HG03139 (cell line): Measurements from ENCODE around the gene JAG2.

Experiments used
- ATAC-seq: cut with Tn5 transposase; IDR thresholded peaks from one replicate; pipeline ENCODE4 v1.9.1; 2021; ENCODE audit not compliant: unreplicated experiment

The JAG2 gene

DNA sequence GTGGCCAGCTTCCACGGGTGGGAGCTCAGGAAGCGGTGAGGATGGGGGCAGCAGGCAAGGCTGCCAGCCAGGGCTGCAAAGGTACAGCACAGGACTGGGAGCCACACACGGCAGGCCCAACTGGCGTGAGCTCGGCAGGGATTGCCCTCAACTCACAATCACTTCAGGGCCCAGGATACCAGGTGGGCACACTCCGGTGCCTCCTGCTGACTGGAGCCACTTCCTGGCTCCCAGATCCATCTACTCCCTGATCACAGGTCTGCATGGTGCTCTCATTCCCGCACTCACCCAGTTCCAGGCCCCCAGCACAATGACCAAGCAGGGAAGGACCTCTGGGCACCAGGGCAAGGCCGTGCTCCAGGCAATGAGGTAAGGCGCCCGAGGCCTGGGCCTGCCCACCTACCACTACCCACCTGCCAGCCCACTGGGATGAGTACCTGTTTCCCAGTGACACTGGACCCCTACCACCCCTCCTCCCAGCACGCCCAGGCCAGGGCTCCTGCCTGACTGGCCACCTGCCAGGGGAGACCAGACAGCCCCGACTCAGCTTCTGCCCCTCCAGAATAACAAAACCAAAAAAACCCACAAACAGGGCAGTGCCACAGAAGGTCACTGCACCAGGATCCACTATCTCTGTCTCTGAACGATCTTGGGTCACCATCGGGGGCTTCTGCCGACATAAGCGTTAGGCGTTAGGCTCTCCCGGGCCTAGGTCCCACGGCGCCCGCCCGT is 1.8 kb downstream of the JAG2 start:
- no peak for ATAC-seq

DNA sequence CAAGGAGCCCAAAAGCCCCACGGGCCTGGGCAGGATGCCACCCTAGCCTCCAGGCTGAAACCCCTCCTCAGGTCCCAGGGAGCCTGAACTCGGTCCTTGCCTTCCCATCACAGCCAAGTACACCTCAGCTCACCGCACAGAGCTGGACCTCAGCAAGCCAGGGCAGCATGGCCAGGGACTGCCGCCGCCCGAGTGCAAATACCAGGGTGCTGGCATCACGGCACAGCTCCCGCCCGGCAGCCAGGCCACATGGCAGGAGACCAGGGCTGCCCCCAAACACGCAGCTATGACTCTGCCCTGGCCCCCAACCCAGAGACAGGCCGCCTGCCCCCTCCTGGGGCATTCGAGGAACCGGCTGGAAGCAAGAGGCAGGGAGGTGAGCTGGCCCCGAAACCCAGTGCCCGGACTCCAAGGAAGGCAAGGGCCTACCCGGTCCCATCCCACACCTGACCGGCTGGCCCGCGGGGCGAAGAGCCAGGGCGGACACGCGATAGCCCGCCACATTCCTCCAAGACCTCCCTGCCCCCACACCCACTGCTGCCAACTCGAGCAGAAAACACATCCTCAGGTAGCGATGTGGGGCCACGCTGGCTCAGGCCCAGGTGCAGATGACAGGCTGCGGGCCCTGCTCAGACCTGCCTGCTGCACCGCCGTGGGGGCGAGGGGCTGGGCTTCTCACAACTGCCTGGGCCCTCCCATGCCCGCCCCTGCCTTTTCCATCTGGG is 2.7 kb downstream of the JAG2 start:
- no peak for ATAC-seq

- no peak for ATAC-seq
Observed at GRCh38 chr14:105165134-105165704, 3.4 kb downstream of the JAG2 start.

GRCh38 chr14:105163040-105163742 is 5.4 kb downstream of the JAG2 start:
- ATAC-seq: no peak

GRCh38 chr14:105162669-105162979 is 6.0 kb downstream of the JAG2 start:
- ATAC-seq: no peak

DNA sequence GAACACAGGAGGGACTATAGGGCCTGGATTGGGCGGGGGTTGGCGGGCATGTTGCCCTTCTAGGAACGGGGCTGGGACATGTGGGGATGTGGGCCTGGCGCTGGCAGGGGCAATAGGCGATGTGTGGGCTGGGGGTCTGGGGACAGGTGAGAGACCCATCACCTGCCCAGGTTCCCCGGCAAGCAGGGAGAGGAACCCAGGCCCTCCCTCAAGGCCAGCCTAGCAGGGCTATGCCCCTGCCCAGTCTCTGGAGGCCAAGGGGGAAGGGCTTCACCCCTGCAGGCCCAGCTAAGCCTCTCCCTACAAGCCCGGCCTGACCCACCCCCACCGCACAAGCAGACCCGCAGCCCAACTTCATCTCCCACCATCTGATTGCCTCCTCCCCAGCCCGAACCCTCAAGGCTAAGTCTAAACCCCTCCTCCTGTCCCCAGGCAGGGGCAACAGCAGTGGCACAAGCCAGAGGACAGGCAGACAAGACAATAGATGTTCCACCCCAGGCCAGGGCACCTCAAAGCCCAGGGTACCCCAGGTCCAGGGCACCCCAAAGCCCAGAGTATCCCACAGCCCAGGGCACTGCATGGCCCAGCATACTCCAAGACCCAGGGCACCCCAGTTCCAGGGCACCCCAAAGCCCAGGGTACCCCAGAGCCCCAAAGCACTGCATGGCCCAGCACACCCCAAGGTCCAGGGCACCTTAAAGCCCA is 6.5 kb downstream of the JAG2 start:
- peak; percentile 73 for ATAC-seq

DNA sequence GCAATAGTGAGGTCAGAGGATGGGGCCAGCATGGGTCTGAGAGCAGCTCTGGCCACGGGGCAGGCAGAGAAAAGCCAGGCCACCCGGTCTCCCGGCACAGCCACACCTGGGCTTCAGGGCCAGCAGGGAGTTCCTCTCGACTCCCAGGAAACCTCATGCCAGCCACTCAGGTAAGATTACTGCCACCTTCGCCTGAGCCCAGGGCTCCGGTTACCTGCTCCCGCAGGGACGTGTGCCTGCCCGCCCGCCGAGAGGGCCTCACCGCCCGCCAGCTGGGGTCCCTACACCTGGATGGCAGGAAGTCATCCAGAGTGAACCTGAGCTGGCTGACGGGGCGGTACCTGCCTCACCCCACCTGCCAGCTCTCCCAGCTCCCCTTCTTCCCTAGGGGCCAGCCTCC is 7.3 kb downstream of the JAG2 start:
- no peak for ATAC-seq

DNA sequence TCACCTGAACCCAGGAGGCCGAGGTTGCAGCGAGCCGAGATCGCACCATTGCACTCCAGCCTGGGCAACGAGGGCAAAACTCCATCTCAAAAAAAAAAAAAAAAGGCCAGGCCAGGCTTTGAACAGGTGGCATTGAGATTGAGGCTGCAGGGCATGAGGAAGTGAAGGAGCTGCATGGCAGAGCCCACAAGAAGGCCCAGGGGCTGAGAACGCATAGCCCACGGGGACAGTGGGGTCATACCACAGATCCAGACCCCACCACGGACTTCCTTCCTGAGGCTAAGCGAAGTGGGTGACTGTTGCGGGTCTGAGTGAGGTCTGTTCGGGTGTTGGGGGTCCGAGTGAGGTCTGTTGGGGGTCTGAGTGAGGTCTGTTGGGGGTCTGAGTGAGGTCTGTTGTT is 7.8 kb downstream of the JAG2 start:
- ATAC-seq: no peak

- ATAC-seq: no peak
Observed at GRCh38 chr14:105159344-105159743, 9.2 kb downstream of the JAG2 start.

DNA sequence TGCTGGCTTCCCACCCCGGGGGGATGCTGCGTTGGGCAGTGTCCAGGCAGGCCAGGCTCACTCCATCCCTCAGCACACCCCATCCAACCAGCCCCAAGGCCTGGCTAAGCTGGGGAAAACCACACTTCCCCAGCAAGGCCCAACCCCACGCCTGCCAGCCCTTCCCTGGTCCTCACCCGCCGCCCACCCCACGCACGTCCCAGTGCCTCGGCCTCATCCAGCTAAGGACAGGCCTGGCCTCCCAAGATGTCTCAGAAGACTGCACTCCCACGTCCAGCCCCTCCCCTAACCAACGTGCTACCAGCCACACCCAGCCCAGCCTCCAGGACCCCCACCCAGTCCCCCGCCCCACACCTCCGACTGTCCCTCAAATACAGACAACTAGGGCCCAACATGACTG is 9.8 kb downstream of the JAG2 start:
- no peak for ATAC-seq

DNA sequence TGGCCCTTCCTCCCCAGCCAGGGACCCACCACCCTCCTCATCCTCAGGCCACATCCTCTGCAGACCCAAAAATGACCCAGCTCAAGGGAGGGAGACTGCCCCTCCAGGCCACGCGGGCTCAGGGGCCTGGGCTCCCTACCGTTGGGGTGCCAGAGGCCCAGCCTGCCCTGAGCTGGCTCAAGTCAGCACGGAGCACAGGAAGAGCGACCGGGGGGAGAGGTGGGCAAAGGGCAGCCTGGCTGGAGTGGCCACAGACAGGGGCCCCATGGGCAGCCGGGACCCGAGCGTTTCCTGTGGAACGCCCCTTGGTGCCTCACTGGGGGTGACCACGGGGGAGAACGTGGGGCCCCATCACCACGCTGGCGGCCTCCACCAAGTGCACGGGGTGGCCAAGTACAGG is 10.7 kb downstream of the JAG2 start:
- no peak for ATAC-seq

- no peak for ATAC-seq
Observed at GRCh38 chr14:105156414-105157375, 11.9 kb downstream of the JAG2 start.

GRCh38 chr14:105155681-105156413 is 12.7 kb downstream of the JAG2 start:
- ATAC-seq: no peak

DNA sequence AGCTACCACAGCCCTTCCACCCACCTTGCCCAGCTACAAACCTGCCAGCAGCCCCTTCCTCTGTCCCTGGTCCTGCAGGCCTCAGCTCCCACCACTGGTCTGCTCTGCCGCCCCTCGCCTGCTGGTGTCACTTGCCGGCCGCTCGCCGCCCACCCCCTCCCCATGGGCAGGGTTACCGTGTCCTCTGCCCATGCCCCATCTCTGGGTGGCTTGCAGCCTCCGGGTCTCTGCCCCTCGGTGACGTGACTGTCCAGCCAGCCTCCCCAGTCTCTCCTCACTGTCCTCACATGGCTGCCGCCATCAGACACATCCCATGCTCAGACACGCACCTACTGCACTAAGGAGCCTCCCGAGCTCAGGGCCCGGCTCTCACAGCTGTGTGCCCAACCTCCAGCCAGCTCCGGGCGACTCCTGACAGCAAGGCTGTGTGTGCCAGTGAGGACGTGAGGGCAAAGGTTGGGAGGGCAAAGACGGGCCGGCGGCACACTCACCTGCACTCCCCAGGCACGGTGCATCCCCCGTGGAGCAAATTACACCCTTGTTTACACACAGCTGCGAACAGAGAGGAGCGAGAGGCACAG is 13.4 kb downstream of the JAG2 start:
- no peak for ATAC-seq

DNA sequence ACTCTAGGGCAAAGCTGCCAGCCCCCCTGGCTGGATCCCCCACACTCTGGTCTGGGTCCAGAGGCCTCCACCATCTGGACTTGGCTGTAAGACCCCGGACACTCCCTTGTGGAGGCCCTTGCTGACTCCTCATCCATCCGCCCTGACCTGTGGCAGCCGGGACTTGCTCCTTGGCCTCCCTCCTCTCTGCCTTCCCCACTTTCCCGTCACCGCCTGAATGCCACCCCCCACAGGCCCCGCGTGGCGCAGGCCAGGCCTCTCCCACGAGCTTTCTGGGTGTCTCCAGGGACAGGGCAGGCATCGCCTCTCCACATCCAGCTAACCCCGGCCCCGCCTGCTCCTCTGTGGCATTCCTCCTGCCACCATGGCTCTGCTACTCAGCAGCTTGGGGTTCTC is 14.1 kb downstream of the JAG2 start:
- no peak for ATAC-seq

GRCh38 chr14:105153739-105154475 is 14.7 kb downstream of the JAG2 start:
- ATAC-seq: no peak

- ATAC-seq: no peak
Observed at GRCh38 chr14:105153331-105153731, 15.2 kb downstream of the JAG2 start.

GRCh38 chr14:105152794-105153241 is 15.8 kb downstream of the JAG2 start:
- ATAC-seq: no peak
